Hematopoietic multipotent progenitor cell treated with erythropoietin and hydrocortisone succinate and interleukin-3 and kit ligand, for 8 days (in vitro differentiated cells): ENCODE data around the gene TRABD2B.

Experiments
- DNase-seq: peaks from one replicate; pipeline ENCODE4 v3.0.0-alpha.2; 2015

The TRABD2B gene

GRCh38 chr1:47819574-47819888 lies 177.7 kb downstream of the TRABD2B start:
- no peak for DNase-seq

- DNase-seq = no peak
These were observed 178.3 kb downstream of the TRABD2B start for GRCh38 chr1:47818682-47819573.

- DNase-seq = no peak
These were observed 179.3 kb downstream of the TRABD2B start for GRCh38 chr1:47817861-47818260.

GRCh38 chr1:47816325-47817071 lies 180.7 kb downstream of the TRABD2B start:
- no peak for DNase-seq

GRCh38 chr1:47814612-47815395 lies 182.4 kb downstream of the TRABD2B start:
- no peak for DNase-seq

DNA sequence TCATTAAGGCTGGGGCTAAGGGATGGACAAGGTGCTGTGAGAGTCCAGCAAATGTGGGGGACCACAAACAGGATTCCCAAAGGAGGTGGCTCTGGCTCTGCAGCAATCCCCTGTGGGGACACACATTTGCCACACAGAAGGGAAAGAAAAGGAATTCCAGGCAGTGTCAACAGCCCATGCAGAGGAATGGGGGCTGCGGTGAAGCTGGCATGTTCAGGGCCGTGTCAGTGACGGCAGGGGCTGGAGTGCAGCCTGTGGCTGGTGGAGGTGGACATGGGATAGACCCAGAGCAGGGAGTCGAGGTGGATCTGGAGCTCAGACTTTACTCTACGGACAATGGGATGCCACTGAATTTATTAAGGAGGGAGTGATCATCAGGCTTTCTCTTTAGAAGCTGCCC lies 183.2 kb downstream of the TRABD2B start:
- no peak for DNase-seq

- DNase-seq = no peak
These were observed 184.2 kb downstream of the TRABD2B start for GRCh38 chr1:47812904-47813514.

- DNase-seq = no peak
These were observed 186.1 kb downstream of the TRABD2B start for GRCh38 chr1:47810964-47811682.

GRCh38 chr1:47809301-47810084 lies 187.7 kb downstream of the TRABD2B start:
- no peak for DNase-seq

DNA sequence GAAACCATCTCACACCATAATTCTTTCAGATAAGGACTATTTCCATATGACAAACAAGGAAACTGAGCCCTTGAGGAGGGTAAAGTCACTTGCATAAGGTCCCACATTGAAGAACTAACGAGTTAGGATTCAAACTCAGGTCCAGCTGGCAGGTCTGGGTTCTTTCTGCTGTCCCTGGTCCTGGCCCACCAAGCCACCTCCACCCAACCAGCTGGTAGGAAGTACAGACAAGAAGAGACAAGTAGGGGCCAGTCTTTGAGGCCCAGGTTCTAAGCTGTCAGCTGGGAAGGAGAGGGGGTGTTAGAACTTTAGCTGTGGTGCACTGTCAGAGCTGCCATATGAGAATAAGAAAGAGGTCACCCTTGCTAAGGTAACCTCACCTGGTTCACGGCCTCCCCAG lies 188.6 kb downstream of the TRABD2B start:
- DNase-seq = no peak

- no peak for DNase-seq
These were observed 191.2 kb downstream of the TRABD2B start for GRCh38 chr1:47805921-47806361.

GRCh38 chr1:47805018-47805417 lies 192.2 kb downstream of the TRABD2B start:
- no peak for DNase-seq

DNA sequence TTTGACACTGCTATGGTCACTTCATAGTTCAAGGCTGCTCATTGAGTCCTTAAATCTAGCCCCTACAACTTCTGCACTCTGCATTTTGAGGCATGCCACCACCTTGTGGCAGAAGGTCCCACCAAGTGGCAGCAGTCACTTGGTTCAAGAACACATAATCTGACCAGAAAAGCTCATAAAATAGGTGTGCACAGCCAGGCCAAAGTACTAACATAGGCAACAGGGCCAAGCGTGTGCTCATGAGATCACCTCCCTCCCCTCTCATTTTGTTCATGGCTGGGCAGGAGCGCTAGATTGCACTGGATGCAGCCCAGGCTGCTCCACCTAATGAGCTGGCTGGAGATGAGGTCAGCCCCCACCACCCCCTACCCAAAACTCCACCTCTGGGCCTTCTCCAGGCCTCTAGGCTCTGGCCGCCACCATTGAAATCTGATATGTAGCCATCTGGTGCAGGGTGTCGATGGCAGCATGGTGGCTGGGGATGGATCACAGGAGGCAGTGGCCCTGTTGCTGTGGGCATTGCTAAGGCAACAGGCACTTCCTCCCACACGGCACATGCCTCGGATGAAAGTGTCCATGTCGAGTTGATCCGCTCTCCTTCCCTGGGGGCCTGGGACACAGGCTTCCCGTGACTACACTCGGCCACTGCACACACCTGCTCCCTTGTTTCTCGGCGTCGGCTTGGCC lies 193.2 kb downstream of the TRABD2B start:
- no peak for DNase-seq

DNA sequence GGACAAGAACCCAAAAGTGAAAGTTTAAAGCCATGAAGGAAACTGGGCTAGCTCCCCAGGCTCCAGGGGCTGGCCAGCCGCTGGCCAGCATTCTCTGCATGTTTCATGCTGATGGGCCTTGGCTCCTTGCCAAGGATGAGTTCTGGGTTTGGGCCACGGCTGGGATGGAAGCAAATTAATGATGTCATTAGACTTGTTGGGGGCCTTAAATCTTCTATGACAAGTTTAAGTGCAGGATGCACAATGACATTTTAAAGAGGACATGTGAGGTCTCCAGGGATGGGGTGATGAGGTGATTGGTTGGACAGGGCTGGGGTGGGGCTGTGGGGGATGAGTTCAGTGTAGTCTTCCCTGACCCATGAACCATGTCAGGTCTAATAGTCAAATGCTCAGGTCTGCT lies 199.6 kb downstream of the TRABD2B start:
- DNase-seq = no peak

DNA sequence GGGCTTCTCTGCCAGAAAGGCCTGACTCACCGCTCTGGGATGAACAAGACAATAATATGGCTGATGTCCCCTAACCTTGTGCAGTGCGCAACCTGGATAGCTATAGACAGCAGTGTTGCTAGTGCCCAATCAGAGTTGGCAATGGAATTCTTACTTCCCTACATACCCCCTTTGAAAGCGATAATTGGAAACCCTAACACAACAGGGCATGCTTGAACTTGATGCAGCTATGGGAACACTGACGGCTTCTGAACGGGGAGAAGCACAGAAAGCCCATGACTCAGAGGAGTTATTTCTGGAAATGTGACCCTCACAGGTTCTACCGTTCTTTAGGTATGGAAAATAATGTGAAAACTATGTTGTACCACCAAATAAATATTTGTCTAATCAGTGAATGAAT lies 200.6 kb downstream of the TRABD2B start:
- DNase-seq = no peak

DNA sequence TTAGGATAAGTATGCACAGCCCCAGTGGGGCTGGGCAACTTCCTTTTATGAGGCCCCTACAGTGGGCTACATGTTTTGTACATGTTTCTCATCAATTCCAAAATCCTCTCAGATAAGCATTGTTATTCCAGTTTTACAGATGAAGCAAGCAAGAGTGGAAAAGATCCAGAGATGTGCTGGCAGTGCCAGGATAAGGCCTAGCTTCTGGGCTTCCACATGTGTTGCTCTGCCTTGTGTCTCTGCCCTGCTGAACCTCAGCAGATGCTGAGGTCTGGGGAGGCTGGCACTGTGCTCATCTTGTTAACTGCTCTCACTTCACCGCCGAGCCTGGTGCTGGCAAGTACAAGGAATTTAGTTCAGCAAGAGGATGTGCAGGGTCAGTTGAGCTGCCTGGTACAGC lies 202.1 kb downstream of the TRABD2B start:
- no peak for DNase-seq

DNA sequence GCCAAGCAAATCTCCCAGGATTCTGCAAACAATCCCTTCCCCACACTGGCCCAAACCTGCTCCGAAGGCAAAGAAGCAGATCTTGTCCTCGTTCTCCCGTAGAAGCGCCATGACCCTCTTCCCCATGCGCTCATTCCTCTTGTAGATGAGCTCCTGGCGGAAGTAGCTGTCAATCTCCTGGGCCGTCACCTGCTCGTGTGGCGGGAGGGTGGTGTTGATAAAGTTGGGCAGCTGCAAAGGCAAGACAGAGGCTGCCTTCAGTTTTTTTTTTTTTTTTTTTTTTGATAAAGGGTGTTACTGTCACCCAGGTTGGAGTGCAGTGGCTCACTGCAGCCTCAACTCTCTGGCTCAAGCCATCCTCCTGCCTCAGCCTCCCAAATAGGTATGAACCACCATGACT lies 202.7 kb downstream of the TRABD2B start:
- no peak for DNase-seq

GRCh38 chr1:47794081-47794480 lies 203.1 kb downstream of the TRABD2B start:
- no peak for DNase-seq

- DNase-seq = no peak
These were observed 203.6 kb downstream of the TRABD2B start for GRCh38 chr1:47793563-47793962.

- DNase-seq = no peak
These were observed 204.4 kb downstream of the TRABD2B start for GRCh38 chr1:47792779-47793178.
